IMR-90 (cell line): ENCODE measurements around the gene FSTL1.

ENCODE experiments used
- BHLHE40 ChIP-seq: fragments of 150-350 bp; IDR thresholded peaks from 2 replicates; pipeline ENCODE4 v1.6.1; 2016; ENCODE audit warnings: mild to moderate bottlenecking, low read depth, low read length
- CEBPB ChIP-seq: IDR thresholded peaks from 2 replicates; pipeline ENCODE4 v1.6.1; 2012; ENCODE audit warnings: low read depth, low read length, improper control_type of control experiment
- CTCF ChIP-seq: conservative IDR thresholded peaks from 2 replicates; pipeline ENCODE4 v1.5.1; 2012; ENCODE audit warnings: mild to moderate bottlenecking, low read depth, low read length, improper control_type of control experiment
- FOS ChIP-seq: fragments of 150-350 bp; IDR thresholded peaks from 2 replicates; pipeline ENCODE4 v1.6.1; 2016; ENCODE audit warnings: low read depth, low read length
- MAZ ChIP-seq: IDR thresholded peaks from 2 replicates; pipeline ENCODE4 v1.6.1; 2012; ENCODE audit warnings: low read depth, mild to moderate bottlenecking, low read length, improper control_type of control experiment, moderate library complexity, borderline replicate concordance
- MXI1 ChIP-seq: IDR thresholded peaks from 2 replicates; pipeline ENCODE4 v1.6.1; 2012; ENCODE audit warnings: low read depth, mild to moderate bottlenecking, low read length, moderate library complexity, borderline replicate concordance
- NFE2L2 ChIP-seq: fragments of 150-350 bp; IDR thresholded peaks from 2 replicates; pipeline ENCODE4 v1.6.1; 2016; ENCODE audit warnings: low read depth, mild to moderate bottlenecking, low read length
- POLR2A ChIP-seq: IDR thresholded peaks from 2 replicates; pipeline ENCODE4 v1.6.1; 2012; ENCODE audit warnings: mild to moderate bottlenecking, low read depth, low read length
- RAD21 ChIP-seq: IDR thresholded peaks from 2 replicates; pipeline ENCODE4 v1.6.1; 2012; ENCODE audit warnings: low read length, improper control_type of control experiment
- SMC3 ChIP-seq: fragments of 150-350 bp; IDR thresholded peaks from 2 replicates; pipeline ENCODE4 v1.6.1; 2016; ENCODE audit warnings: low read depth, mild to moderate bottlenecking, antibody characterized with exemption, low read length, moderate library complexity
- USF2 ChIP-seq: fragments of 150-350 bp; IDR thresholded peaks from 2 replicates; pipeline ENCODE4 v1.6.1; 2017; ENCODE audit warnings: mild to moderate bottlenecking, antibody characterized with exemption, low read length, low read depth

GRCh38 chr3:120443626-120444123 lies 7.1 kb downstream of the FSTL1 start:
- TF ChIP-seq CTCF (no peak), CEBPB (no peak), MXI1 (no peak), SMC3 (no peak), RAD21 (no peak), POLR2A (no peak), NFE2L2 (no peak), MAZ (no peak), USF2 (no peak), BHLHE40 (no peak), FOS (no peak)
